Activated CD4-positive, alpha-beta T cell treated with anti-CD3 and anti-CD28 coated beads for 4 hours (primary cell): ENCODE results near the gene CRIP3.

Experiments used
- DNase-seq, 2 donors: peaks; one replicate each; pipeline ENCODE4 v3.0.0-alpha.2; 2020

CRIP3 gene

GRCh38 chr6:43271103-43271815 lies 37.4 kb downstream of the CRIP3 start:
- DNase-seq: no peak

- DNase-seq: peak; percentile 44 to 50
Measured at GRCh38 chr6:43269273-43270007, 39.2 kb downstream of the CRIP3 start.

GRCh38 chr6:43268782-43269272 lies 39.8 kb downstream of the CRIP3 start:
- DNase-seq: no peak

GRCh38 chr6:43268355-43268700 lies 40.3 kb downstream of the CRIP3 start:
- no peak for DNase-seq

- DNase-seq: no peak
Measured at GRCh38 chr6:43267619-43268354, 40.8 kb downstream of the CRIP3 start.

GRCh38 chr6:43265564-43265963 lies 43.1 kb downstream of the CRIP3 start:
- no peak for DNase-seq

GRCh38 chr6:43264599-43265145 lies 44.0 kb downstream of the CRIP3 start:
- no peak for DNase-seq

GRCh38 chr6:43263314-43264178 lies 45.1 kb downstream of the CRIP3 start:
- DNase-seq: peak; percentile 78 to 79

GRCh38 chr6:43262780-43263313 lies 45.8 kb downstream of the CRIP3 start:
- no peak for DNase-seq

GRCh38 chr6:43262000-43262779 lies 46.4 kb downstream of the CRIP3 start:
- no peak for DNase-seq

GRCh38 chr6:43261198-43261597 lies 47.4 kb downstream of the CRIP3 start:
- DNase-seq: no peak

GRCh38 chr6:43260791-43261190 lies 47.8 kb downstream of the CRIP3 start:
- DNase-seq: no peak

- DNase-seq: no peak
Measured at GRCh38 chr6:43258807-43259686, 49.6 kb downstream of the CRIP3 start.

- no peak for DNase-seq
Measured at GRCh38 chr6:43258180-43258579, 50.4 kb downstream of the CRIP3 start.

GRCh38 chr6:43257367-43258145 lies 51.1 kb downstream of the CRIP3 start:
- no peak for DNase-seq

GRCh38 chr6:43256670-43257366 lies 51.8 kb downstream of the CRIP3 start:
- DNase-seq: no peak
